ENCODE data around the gene BCL11A. TPM values are rescaled to one million over a fixed set of nuclear protein-coding genes. Genes with fewer than 3 reads are reported as not detected.
A peak's percentile ranks its signal among the peaks of the same experiment; 100 is the strongest.

BCL11A gene
- 139 to 142 TPM (median 141 TPM) in 3 replicates for total RNA-seq

DNA sequence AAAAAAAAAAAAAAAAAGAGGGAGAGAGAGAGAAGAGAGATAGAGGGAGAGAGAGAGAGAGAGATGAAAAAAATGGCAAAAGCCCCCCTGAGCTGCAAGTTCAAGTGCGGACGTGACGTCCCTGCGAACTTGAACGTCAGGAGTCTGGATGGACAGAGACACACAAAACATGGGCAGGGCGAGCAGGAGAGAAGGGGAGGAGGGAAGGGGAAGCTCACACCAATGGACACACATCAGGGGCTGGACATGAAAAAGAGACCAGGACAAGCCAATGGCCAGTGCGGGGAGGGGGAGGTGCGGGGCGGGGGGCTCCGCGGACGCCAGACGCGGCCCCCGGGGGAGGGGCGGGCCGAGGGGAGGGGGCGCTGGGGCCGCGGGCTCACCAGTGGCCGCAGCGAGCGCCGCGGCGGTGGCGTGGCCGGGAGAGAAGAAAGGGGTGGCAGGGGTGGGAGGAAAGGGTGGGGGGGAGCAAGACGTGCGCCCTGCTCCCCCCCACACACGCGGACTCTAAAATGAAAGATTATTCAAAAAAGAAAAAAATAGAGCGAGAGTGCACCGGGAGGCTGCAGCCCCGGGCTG, at the start of gene BCL11A:
TSS of gene BCL11A (minus strand) at position 160 of the 579 bp plus-strand sequence. CDS start 384 bp downstream, outside the sequence.
- Mint-ChIP-seq H3K27ac (peak within 1 kb of the TSS; percentile 98), H3K4me1 (peaks cover 28% of the 10 kb centered on the region), H3K9me3 (no peaks in the 10 kb centered on the region), H3K4me3 (peak within 1 kb of the TSS; percentile 96), H3K36me3 (no peaks in the 10 kb centered on the region), H3K27me3 (ENCODE audit: low read depth) (no peaks in the 10 kb centered on the region)
- TF ChIP-seq, protein P1, sequence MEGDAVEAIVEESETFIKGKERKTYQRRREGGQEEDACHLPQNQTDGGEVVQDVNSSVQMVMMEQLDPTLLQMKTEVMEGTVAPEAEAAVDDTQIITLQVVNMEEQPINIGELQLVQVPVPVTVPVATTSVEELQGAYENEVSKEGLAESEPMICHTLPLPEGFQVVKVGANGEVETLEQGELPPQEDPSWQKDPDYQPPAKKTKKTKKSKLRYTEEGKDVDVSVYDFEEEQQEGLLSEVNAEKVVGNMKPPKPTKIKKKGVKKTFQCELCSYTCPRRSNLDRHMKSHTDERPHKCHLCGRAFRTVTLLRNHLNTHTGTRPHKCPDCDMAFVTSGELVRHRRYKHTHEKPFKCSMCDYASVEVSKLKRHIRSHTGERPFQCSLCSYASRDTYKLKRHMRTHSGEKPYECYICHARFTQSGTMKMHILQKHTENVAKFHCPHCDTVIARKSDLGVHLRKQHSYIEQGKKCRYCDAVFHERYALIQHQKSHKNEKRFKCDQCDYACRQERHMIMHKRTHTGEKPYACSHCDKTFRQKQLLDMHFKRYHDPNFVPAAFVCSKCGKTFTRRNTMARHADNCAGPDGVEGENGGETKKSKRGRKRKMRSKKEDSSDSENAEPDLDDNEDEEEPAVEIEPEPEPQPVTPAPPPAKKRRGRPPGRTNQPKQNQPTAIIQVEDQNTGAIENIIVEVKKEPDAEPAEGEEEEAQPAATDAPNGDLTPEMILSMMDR (IDR thresholded peaks at IDR 0.05; ENCODE audit: unreplicated experiment): no peak
- DNase-seq (ENCODE audit: low spot score in 2 of 2, unreplicated experiment in 2 of 2): peak; percentile 54 to 73

DNA sequence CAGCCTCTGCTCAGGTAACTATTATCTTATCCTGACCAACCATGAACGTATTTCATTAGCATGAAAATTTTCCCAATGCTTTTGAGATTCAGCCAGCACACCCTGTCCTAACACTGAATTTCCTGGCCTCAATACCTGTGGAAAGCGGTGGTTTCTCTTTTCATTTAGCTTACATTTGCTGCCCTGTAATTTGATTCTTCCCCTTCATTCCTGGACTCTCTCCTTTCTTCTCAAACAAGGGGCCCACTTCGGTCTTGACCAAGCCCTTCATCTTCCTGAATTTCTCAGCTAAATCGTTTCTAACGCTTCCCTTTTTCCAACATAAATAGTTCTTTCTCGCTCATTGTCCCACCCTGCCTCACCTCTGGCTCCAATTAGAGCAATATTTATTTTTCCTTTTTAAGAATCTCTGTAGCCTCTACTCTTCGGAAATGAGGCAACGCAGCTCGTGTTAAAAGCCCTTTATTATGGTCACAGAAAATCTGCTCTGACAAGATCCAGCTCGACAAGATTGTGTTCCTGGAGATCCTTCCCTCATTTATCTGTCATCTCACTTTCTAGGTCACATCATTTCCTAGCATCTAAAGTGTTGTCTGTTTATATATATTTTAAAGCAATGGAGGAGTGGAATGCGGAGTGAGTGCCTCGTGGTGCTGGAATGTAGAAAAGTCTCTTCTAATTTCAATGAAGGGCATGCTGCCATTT, 49.5 kb upstream of the BCL11A start:
- peaks cover 21% of the 10 kb centered on the region for H3K4me1 Mint-ChIP-seq
- peaks cover 14% of the 10 kb centered on the region for H3K9me3 Mint-ChIP-seq
- TF ChIP-seq, protein P1 (IDR thresholded peaks at IDR 0.05; ENCODE audit: unreplicated experiment): no peak
- no peaks in the 10 kb centered on the region for H3K27me3 Mint-ChIP-seq (ENCODE audit: low read depth)
- H3K4me3 Mint-ChIP-seq: peak overlapping the region; percentile 26
- peak overlapping the region; percentile 95 for H3K27ac Mint-ChIP-seq
- no peak for DNase-seq (ENCODE audit: low spot score in 2 of 2, unreplicated experiment in 2 of 2)
- no peaks in the 10 kb centered on the region for H3K36me3 Mint-ChIP-seq

DNA sequence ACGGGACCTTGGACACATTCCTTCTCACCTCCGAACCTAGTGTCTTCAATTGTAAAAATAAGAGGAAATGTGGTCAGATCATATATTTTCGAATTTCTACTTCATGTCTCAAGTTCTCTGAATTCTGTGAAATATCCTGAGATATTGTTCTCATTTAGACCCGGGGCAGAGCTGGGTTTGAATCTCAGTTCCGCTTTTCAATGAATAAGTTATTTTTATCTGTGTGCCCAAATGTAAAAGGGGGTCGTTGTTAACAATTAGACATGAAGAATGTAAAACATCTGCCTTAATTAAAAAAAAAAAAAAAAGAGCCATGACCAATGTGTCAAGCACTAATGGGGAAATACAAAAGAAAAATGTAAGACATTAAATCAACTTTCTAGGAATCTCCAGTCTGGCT, 48.9 kb upstream of the BCL11A start:
- peaks cover 18% of the 10 kb centered on the region for H3K9me3 Mint-ChIP-seq
- H3K4me3 Mint-ChIP-seq: no peak overlapping the region
- no peaks in the 10 kb centered on the region for H3K27me3 Mint-ChIP-seq (ENCODE audit: low read depth)
- TF ChIP-seq, protein P1 (IDR thresholded peaks at IDR 0.05; ENCODE audit: unreplicated experiment): no peak
- H3K36me3 Mint-ChIP-seq: no peaks in the 10 kb centered on the region
- DNase-seq (ENCODE audit: low spot score in 2 of 2, unreplicated experiment in 2 of 2): no peak
- peaks cover 21% of the 10 kb centered on the region for H3K4me1 Mint-ChIP-seq
- H3K27ac Mint-ChIP-seq: peak overlapping the region; percentile 95

DNA sequence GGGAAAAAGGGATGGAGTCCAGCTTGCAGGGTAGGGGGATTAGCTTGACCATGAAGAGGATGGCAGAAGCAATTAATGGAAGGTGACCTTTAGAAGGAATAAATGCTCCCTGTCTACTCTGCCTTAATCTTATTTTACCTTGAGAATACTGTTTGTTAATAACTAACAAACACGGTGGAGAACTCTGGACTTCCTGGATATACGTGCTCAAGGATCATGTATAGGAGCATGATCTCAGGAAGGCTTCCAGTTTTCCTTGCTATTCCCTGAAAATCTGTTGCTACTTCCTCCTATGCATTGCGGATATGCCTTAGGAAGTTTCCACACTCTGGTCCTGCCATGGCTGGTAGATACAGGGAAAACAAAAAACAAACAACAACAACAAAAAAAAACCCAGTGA, 44.8 kb upstream of the BCL11A start:
- peaks cover 15% of the 10 kb centered on the region for H3K4me1 Mint-ChIP-seq
- peaks cover 39% of the 10 kb centered on the region for H3K9me3 Mint-ChIP-seq

DNA sequence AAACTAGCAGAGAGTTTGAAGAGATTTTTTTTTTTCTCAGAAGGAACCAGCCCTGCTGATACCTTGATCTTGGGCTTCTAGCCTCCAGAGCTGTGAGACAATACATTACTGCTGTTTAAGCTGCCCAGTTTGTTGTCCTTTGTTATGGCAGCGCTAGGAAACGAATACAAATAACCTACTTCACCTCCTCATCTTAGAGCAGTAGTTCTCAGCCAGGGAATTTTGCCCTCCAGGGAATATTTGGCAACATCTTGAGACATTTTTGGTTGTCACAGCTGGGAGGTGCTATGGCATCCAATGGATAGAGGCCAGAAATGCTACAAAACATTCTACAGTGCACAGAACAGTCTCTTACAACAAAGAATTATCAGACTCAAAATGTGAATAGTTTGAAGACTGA, 43.9 kb upstream of the BCL11A start:
- peaks cover 6% of the 10 kb centered on the region for H3K4me1 Mint-ChIP-seq
- H3K27ac Mint-ChIP-seq: no peak overlapping the region
- DNase-seq (ENCODE audit: low spot score in 2 of 2, unreplicated experiment in 2 of 2): no peak
- no peaks in the 10 kb centered on the region for H3K27me3 Mint-ChIP-seq (ENCODE audit: low read depth)
- no peak overlapping the region for H3K4me3 Mint-ChIP-seq
- peaks cover 8% of the 10 kb centered on the region for H3K36me3 Mint-ChIP-seq
- TF ChIP-seq, protein P1 (IDR thresholded peaks at IDR 0.05; ENCODE audit: unreplicated experiment): no peak
- H3K9me3 Mint-ChIP-seq: peaks cover 48% of the 10 kb centered on the region

More for the DNA sequence above, 44.8 kb upstream of the BCL11A start:
- Mint-ChIP-seq H3K27me3 (ENCODE audit: low read depth) (no peaks in the 10 kb centered on the region), H3K4me3 (no peak overlapping the region), H3K36me3 (no peaks in the 10 kb centered on the region), H3K27ac (no peak overlapping the region)
- no peak for DNase-seq (ENCODE audit: low spot score in 2 of 2, unreplicated experiment in 2 of 2)
- TF ChIP-seq, protein P1 (IDR thresholded peaks at IDR 0.05; ENCODE audit: unreplicated experiment): no peak
